ENCODE measurements around the gene XAB2. TPM values are rescaled to one million over a fixed set of nuclear protein-coding genes. Genes with fewer than 3 reads are reported as not detected.
"Not testable (repeated sequence)": the region's sequence is repeated elsewhere in the genome, so short reads cannot be mapped to it uniquely, and the experiment has no call there.

XAB2 gene
- total RNA-seq, 1 donor from 2014 or later, result 32.7 TPM

DNA sequence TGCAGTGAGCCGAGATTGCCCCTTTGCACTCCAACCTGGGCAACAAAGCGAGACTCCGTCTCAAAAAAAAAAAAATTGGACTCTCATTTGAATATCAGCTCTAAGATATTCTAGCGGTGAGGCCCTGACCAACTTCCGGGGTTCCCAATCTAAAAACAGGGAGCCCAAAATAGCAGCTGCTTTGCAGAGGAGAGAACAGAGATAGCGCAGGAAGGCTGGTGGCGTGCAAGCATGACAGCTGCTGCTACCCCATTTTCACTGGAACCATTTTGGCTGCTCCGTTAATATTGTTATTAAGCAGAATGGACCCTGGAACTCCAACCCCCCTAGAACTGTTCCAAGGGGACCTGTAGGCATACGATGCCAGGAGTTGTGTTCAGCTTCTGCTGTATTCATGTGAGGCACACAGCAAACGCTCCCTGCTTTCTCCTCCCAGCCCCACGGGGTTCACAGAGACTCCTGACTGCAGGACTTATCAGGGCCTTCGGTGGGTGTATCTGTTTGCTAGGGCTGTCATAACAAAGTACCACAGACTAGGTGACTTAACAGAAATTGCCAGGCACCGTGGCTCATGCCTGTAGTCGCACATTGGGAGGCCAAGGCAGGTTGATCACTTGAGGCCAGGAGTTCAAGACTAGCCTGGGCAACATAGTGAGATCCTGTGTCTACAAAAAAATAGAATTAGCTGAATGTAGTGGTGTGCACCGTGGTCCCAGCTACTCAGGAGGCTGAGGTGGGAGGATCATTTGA lies 19.1 kb upstream of the XAB2 start:
- no peak for DNase-seq

DNA sequence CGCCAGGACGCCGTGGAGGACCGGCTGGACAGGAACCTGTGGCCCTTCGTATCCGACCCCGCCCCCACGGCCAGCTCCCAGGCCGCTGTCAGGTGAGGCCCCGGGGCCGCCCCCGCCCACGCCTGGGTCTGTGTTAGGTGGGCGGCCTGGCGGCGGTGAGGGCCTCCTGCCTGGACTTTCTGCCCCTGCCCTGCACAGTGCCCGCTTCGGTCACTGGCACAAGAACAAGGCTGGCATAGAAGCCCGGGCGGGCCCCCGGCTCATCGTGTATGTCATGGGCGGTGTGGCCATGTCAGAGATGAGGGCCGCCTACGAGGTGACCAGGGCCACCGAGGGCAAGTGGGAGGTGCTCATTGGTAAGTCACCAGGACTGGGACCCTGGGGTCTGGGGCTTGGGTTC lies 17.8 kb upstream of the XAB2 start:
- no peak for DNase-seq

DNA sequence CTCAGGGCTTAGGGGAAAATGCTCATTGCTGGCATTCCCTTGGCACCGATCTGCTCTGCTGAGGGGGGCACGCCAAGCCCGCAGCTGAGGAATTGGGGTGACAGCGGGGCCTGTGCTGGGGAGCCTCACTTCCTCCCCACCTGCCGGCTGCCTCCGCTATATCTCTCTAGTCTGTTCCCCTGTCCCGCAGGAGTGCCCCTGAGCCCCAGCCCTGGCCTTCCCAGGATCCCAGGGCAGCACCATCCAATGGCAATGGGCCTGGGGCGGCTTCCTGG lies 17.0 kb upstream of the XAB2 start:
- no peak for DNase-seq

DNA sequence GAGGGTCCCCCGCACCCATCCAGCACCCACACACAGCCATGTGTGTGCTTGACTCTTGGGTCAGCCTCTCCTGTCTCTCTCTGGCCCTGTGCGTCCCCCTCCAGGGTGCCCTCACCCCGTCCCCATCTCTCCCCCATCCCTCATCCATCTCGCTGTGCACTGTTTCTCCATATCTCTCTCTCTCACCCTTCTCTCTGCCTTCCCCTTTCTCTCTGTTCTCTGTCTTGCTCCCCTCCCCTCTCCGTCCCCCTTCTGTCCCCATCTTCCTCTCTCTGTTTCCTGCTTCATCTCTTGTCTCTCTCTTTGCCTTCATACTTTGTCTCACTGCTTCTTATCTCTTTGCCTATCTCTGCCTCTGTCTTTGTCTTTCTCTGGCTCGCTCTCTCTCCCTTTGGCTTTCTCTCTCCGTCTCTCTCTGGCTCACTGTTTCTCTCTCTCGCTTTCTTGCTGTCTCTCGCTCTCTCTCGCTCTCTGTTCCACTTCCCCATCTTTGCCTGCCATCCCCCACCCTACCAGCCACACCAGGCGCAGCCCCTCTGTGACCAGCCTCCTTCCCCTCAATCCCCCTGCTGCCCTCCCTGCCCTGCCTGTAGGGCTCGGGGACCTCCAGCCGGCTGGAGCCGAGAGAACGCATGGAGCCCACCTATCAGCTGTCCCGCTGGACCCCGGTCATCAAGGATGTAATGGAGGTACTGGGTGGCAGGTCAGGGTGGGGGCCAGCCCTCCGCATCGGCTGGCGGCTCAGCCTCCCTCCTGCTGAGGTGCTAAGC lies 16.5 kb upstream of the XAB2 start:
- no peak for DNase-seq

DNA sequence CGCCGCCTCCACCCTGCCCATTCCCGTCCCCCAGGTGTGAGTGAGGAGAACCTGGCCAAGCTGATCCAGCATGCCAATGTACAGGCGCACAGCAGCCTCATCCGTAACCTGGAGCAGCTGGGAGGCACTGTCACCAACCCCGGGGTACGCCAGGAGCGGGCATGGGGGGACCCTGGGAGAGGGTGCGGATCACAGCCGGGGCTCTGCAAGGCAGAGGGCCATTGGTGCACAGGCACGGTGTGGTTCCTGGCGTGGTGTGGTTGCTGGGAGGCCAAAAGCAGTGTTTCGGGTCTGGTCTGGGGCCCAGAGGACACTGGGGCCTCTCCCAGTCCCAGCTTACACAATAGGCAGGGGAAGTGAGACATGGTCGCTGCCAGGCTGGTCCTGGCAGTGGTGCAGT lies 15.8 kb upstream of the XAB2 start:
- DNase-seq, result no peak

DNA sequence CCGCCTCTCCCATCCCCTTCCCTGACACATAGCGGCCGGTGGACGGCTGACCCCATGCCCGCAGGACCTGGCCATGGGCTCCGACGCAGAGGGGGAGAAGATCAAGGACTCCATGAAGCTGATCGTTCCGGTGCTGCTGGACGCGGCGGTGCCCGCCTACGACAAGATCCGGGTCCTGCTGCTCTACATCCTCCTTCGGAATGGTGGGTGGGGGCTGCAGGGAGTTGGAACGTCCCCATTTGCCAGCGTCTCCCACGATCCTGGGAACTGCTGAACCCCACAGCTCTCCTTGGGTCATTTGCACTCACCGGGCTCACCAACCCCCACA lies 15.2 kb upstream of the XAB2 start:
- DNase-seq, result no peak

DNA sequence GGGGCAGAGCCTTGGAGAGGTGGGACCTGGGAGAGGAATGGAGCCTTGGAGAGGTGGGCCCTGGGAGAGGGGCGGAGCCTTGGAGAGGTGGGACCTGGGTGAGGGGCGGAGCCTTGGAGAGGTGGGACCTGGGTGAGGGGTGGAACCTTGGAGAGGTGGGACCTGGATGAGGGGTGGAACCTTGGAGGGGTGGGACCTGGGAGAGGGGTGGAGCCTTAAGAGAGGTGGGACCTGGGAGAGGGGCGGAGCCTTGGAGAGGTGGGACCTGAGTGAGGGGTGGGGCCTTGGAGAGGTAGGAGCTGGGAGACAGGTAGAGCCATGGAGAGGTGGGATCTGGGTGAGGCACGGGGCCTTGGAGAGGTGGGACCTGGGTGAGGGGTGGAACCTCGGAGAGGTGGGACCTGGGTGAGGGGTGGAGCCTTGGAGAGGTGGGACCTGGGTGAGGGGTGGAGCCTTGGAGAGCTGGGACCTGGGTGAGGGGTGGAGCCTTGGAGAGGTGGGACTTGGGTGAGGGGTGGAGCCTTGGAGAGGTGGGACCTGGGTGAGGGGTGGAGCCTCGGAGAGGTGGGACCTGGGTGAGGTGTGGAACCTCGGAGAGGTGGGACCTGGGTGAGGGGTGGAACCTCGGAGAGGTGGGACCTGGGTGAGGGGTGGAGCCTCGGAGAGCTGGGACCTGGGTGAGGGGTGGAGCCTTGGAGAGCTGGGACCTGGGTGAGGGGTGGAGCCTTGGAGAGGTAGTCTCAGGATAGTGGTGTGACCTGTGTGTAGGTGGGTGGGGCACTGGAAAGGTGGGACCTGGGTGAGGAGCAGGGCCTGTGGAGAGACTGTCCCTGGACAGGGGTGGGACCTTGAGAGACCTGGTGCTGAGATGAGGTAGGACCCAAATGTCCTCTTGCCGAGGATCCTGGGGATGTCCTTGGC lies 14.5 kb upstream of the XAB2 start:
- DNase-seq, result not testable (repeated sequence)

DNA sequence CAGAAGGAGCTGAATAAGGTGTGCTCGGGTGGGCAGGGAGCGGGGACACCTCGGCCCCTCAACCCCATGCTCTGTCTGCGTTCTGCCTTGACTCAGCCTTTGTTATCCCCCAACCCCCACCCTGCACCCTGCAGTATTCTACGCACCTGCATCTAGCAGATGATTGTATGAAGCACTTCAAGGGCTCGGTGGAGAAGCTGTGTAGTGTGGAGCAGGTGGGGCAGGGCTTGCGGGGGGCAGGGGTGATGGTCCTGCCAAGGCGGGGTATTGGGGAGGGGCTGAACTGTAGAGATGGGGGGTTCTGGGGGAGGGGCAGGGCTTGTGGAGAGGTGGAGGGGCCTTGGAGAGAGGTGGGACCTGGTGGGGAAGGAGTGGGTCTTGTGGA lies 13.7 kb upstream of the XAB2 start:
- no peak for DNase-seq

DNA sequence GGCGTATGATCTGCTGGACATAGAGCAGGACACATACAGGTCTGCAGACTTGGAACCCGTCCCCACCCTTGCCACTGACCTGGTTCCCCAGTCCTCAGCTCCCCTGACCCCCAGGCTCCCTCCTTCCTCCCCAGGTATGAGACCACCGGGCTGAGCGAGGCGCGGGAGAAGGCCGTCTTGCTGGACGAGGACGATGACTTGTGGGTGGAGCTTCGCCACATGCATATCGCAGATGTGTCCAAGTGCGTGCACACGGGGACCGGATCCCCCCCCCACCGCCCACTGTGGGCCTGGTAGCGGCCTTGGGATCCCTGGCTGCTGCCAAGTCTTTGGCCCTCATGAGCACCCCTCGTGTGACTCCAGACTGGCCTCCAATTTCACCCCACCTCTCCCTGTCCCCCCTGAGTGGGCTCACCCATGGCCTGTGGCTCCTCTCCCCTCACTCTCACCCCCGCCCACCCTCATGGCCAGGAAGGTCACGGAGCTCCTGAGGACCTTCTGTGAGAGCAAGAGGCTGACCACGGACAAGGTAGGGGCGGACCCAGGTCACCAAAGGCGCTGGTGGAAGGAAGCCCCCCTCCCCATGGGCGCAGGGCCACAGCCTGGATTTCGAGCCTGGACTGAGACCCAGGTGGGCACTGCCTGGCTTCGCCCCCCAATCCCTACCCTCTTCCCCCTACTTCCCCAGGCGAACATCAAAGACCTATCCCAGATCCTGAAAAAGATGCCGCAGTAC lies 13.1 kb upstream of the XAB2 start:
- no peak for DNase-seq

DNA sequence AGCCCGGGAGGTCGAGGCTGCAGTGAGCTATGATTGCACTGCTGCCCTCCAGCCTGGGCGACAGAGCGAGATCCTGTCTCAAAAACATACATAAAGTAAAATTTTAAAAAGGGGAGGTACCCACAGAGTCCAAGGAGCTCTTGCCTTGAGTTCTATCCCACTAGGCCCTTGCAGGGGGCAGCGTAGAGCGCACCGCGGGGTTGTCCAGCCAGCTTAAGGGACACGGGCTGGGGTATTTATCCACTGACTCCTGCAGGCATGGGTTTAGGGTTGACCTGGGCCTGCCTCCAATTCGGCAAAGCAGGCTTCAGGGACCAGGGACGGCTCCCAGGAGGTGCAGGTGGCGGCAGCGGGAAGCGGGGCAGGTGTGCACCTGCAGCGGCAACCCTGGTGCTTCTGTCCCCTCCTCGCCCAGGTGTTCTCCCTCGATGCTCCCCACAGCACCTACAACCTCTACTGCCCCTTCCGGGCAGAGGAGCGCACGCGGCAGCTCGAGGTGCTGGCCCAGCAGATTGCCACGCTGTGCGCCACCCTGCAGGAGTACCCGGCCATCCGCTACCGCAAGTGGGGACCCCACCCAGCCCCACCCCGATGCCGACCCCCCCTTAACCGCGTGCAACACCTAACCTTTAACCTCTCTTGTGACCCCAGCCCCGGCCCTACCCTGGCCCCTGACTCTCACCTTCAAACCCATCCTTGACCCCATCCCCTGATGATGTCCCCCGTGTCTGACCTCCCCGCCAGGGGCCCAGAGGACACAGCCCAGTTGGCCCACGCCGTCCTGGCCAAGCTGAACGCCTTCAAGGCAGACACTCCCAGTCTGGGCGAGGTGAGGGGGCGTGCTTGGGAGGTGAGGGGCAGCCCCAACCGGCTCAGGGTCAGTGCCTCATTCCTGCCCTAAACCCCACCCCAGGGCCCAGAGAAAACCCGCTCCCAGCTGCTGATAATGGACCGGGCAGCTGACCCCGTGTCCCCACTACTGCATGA lies 12.2 kb upstream of the XAB2 start:
- DNase-seq, result no peak

DNA sequence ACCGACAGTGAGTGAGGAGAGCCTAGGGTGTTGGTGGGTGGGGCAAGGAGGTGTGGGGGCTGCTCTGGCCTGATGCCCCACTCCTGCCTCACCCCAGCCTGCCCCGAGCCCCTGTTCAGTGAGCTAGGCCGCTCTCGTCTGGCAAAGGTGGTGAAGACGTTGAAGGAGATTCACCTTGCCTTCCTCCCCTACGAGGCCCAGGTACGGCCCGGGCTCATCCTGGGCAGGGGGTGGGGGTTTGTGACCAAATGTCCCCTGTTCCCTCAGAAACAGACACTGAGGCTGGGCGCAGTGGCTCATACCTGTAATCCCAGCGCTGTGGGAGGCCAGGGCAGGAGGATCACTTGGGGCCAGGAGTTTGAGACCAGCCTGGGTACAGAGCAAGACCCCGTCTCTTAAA lies 11.5 kb upstream of the XAB2 start:
- no peak for DNase-seq

DNA sequence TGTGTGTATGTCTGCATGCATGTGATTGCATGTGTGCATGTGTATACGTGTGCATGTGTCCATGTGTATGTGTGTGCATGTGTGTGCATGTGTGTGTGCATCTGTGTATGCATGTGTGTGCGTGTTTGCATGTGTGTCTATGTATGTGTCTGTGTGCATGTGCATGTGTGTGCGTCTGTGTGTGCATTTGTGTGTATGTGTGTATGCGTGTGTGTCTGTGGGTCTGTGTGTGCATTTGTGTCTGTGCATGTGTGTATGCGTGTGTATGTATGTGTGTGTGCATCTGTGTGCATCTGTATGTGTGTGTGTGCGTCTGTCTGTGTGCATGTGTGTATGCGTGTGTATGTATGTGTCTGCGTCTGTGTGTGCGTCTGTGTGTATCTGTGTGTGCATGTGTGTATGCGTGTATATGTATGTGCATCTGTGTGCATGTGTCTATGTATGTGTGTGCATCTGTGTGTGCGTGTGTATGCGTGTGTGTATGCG lies 10.6 kb upstream of the XAB2 start:
- no peak for DNase-seq

DNA sequence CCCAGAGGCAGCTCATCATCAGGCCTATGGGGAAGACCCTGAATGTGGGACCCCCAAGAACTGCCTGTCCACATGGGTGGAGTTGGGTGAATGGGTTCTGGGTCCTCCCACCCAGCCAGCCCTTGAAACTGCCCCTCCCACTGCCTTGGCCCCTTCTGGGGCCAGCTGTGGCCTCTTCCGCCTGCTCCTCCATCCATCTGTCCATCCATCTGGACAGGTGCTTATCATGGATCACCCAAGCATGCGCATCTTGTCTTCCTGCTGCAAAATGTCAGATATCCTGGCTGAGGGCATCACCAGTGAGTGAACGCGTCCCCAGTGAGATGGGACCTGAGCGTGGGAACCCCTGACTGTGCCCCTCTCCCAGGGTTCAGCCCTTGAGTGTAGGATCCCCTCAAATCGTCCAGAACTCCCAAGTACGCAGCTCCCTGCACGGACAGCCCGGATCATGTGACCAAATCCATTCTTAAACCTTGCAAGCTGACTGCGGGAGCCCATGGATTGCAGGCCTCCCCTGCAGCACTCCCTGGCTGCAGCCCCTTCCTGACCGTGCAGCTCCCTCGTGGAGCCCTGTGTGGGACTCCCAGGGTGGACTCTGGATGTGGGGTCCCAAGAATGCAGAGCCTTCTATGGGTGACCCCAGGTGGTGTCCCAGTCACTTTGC lies 9.6 kb upstream of the XAB2 start:
- DNase-seq, result no peak

DNA sequence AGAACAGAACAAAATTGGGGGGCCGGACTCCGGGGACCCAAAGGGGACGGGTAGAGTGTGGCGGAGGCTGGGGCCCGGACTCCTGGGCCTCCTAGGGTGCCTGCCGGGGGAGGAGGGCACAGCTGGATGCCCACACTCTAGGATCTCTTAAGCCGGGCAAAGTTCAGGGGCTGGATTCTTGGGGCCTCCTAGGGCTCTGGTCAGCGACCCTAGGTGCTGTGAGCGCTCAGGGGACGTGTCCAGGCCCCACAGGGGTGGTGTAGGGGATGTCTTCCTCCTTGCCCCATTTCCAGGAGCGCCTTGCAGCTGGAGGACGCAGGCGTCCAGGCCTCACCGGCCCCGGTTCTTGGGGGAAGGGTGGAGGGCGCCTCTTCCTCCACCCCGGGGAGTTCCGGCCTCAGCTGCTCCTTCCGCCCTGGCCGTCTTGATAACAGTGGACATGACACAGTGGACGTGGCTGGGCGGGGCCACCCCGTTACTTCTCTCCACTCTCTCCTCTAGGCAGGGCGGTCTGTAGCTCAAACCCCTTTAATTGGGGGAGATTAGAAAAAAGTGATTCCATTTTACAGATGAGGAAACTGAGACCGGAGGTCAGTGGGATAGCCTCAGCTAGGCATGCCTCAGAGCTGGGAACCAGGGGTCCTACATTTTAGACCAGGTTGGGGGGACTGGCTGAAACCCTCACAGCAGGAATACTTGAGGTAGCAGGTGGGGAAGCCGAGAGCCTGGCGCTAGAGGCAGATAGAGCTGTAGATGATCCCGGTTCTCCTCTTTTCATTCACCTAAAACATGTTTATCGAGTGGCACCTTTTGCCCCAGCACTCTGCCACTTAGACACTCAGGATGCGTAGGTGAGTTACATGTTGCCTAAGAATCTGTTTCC lies 8.3 kb upstream of the XAB2 start:
- DNase-seq, result no peak

DNA sequence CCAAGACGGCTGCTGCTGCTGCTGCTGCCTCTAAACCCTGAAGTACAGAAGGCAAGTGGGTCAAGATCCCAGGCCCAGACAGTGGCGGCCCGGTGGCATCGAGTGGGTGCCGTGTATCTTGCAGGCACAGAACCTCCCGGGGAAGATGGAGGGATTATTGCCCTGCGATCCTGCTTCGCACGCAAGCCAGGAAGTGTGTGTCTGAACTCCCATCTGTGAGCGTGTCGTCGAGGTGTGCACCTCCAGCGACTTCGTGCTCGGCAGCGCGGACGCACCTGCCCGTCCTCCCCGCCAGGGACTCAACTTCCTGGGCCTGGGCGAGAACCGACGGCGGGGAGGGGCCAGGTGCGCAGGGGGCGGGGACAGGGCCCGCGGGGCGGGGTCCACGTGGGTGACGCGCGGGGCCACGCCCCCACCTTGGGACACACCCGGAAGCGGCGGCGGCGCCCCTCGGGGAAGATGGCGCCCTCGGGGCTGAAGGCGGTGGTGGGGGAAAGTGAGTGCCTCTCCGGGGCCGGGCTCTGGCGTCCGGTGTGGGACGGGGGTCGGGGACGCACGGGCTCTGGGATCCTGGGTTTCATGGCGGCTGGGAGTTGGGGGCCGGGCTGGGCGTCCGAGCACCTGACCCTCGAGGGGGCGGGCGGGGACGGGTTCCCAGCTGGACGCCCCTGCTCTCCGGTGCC lies 7.5 kb upstream of the XAB2 start, which contains the start of gene STXBP2:
TSS of gene STXBP2 (plus strand) at position 420 of the 683 bp plus-strand sequence. CDS start at position 460, 40 bp downstream.
- peak; percentile 32 for DNase-seq

DNA sequence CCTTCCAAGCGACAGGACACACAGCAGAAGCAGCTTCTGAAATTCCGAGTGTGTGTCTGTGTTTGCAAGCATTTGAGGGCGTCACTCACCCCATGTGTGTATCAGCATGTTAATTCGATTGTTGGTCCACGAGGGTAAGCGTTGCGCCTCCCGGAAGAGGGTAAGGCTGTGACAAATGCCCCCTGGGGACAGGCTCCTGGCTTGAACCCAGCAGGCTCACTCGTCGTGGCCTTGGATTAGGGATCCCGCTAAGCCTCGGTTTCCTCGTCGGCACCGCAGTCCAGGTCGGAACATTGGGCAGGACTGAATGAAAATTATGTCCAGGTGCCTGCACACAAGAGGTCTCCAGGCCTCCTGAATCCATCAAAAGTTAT lies 7.0 kb upstream of the XAB2 start:
- no peak for DNase-seq

DNA sequence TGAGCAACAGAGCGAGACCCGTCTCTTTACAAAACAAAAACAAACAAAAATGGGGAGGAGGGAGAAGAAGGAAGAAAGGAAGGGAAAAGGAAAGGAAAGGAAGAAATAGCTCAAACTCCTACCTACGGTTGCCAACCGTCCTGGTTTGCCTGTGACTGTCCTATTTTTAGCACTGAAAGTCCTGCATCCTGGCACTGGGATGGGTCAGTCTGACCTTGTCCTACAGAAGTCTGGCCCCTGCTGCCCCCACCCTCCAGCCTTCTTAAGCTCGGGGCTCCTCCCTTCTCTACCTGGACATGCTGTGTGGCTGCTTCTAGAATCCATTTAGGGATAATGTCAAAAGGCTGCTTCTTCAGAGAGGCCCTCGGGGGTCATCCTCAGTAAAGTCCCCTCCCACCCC lies 6.3 kb upstream of the XAB2 start:
- DNase-seq, result no peak

DNA sequence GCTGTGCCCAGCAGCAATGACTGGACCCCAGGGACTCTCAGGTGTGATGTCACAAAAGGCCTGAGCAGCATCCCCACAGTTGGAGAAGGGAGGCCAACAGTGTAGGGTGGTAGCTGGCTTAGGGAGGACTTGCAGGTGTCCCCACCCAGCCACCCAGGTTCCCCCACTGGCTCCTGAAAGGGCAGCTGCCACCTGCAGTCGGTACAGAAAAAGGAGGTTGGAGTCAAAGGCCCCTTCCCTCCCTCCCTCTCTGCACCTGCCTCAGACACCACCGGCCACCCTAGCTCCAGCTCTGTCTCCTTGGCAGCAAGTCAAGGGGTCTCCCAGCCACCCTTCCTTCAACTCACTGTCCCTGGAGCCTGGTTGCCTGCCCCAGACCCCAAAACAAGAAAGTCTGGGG lies 4.4 kb upstream of the XAB2 start, which contains the start of gene PCP2:
TSS of gene PCP2 (minus strand) at position 22 of the 400 bp plus-strand sequence. CDS start 262 bp downstream, outside the sequence.
- DNase-seq, result no peak
